HFF-Myc (cell line): ENCODE measurements around the gene PGAP6.

Experiments
- DNase-seq: peaks from one replicate; pipeline ENCODE4 v3.0.0-alpha.2; 2011; ENCODE audit warnings: low read depth; ENCODE audit errors: extremely low read depth
- H3K4me3 ChIP-seq: replicated peaks from 2 replicates; pipeline ENCODE4 v1.5.1; 2011; ENCODE audit warnings: low read depth, mild to moderate bottlenecking, control low read depth, low read length
- TF ChIP-seq, protein P1 (sequence below): IDR thresholded peaks from 2 replicates; pipeline ENCODE4 v1.5.1; 2012; ENCODE audit warnings: mild to moderate bottlenecking, low read depth, low read length, control low read depth; ENCODE audit errors: missing control alignments

Gene PGAP6

GRCh38 chr16:369275-369865 lies 12.4 kb downstream of the PGAP6 start:
- DNase-seq: no peak
- H3K4me3 ChIP-seq: peak overlapping the region; percentile 47
- TF ChIP-seq, protein P1, sequence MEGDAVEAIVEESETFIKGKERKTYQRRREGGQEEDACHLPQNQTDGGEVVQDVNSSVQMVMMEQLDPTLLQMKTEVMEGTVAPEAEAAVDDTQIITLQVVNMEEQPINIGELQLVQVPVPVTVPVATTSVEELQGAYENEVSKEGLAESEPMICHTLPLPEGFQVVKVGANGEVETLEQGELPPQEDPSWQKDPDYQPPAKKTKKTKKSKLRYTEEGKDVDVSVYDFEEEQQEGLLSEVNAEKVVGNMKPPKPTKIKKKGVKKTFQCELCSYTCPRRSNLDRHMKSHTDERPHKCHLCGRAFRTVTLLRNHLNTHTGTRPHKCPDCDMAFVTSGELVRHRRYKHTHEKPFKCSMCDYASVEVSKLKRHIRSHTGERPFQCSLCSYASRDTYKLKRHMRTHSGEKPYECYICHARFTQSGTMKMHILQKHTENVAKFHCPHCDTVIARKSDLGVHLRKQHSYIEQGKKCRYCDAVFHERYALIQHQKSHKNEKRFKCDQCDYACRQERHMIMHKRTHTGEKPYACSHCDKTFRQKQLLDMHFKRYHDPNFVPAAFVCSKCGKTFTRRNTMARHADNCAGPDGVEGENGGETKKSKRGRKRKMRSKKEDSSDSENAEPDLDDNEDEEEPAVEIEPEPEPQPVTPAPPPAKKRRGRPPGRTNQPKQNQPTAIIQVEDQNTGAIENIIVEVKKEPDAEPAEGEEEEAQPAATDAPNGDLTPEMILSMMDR: no peak

DNA sequence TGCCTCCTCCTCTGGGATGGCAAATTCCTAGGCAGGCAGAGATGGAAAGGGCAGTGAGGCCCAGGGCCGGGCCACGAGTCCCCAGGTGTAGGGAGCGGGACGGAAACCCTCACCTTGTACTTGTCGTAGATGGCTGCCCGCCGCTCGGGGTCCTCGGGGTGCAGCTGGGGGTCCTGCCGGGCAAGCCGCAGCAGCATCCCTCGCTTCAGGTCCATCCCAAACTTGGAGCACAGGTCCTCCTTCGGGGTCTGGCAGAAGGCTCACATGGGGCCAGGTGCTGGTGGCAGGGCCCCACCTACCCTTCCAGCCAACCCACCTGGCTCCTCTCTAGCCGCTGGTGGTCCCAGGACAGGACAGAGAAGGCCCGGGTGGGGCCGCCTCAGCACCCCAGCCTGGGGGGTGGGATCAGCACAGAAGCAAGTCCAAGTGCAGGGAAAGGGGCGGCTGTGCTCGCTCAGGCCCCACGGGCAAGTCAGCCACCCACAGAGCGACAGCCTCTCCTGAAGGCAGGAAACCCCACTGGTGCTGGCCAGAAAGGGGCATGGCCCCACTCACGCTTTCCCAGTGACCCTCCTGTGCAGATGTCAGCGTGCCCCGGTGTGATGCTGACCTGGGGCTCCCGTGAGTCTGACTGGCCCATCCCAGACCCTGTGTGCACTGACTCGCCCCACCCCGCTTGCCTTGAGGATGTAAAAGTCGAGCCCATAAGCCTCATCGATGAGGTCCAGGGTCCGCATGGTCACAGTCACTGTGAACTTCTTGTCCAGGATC lies 13.2 kb downstream of the PGAP6 start:
- no peak for DNase-seq
- no peak overlapping the region for H3K4me3 ChIP-seq
- TF ChIP-seq, protein P1: no peak

- DNase-seq: no peak
- TF ChIP-seq, protein P1: no peak
Measured at GRCh38 chr16:367333-367903, 14.4 kb downstream of the PGAP6 start.

GRCh38 chr16:366476-366875 lies 15.3 kb downstream of the PGAP6 start:
- H3K4me3 ChIP-seq: no peak overlapping the region
- DNase-seq: no peak
- TF ChIP-seq, protein P1: no peak

More at GRCh38 chr16:367333-367903, 14.4 kb downstream of the PGAP6 start:
- H3K4me3 ChIP-seq: no peak overlapping the region

GRCh38 chr16:364595-365491 lies 16.9 kb downstream of the PGAP6 start:
- DNase-seq: no peak
- TF ChIP-seq, protein P1: no peak
- no peak overlapping the region for H3K4me3 ChIP-seq

GRCh38 chr16:363766-364490 lies 17.9 kb downstream of the PGAP6 start:
- TF ChIP-seq, protein P1: no peak
- no peak overlapping the region for H3K4me3 ChIP-seq

More at GRCh38 chr16:363766-364490, 17.9 kb downstream of the PGAP6 start:
- DNase-seq: no peak
